GM12874 (cell line): Measurements from ENCODE around the gene CTNNA3.

Experiments used
- TF ChIP-seq, protein P1 (sequence below): IDR thresholded peaks from 2 replicates; pipeline ENCODE4 v1.5.1; 2011; ENCODE audit warnings: low read depth, mild to moderate bottlenecking, control low read depth, low read length, moderate library complexity; ENCODE audit not compliant: insufficient read depth

Gene CTNNA3

GRCh38 chr10:66803174-66803573 lies 892.8 kb downstream of the CTNNA3 start:
- TF ChIP-seq, protein P1, sequence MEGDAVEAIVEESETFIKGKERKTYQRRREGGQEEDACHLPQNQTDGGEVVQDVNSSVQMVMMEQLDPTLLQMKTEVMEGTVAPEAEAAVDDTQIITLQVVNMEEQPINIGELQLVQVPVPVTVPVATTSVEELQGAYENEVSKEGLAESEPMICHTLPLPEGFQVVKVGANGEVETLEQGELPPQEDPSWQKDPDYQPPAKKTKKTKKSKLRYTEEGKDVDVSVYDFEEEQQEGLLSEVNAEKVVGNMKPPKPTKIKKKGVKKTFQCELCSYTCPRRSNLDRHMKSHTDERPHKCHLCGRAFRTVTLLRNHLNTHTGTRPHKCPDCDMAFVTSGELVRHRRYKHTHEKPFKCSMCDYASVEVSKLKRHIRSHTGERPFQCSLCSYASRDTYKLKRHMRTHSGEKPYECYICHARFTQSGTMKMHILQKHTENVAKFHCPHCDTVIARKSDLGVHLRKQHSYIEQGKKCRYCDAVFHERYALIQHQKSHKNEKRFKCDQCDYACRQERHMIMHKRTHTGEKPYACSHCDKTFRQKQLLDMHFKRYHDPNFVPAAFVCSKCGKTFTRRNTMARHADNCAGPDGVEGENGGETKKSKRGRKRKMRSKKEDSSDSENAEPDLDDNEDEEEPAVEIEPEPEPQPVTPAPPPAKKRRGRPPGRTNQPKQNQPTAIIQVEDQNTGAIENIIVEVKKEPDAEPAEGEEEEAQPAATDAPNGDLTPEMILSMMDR = no peak

DNA sequence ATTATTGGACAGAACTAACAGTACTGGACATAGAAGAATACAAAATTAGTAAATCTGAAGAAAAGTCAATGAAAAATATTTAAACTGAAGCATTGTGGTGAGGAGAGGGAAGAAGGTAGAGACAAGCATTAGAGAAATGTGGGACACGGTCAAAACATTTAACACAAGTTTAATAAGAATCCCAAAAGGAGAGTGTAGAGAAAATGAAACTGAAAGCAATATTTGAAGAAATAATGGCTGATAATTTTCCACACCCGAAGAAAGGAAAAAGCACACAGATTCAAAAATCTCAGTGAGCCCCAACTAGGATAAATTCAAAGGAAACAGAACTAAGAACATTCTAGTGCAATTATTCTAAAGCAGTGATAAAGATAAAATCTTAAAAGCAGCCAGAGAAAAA lies 896.5 kb downstream of the CTNNA3 start:
- TF ChIP-seq, protein P1 = no peak

GRCh38 chr10:66795866-66796265 lies 900.1 kb downstream of the CTNNA3 start:
- TF ChIP-seq, protein P1 = no peak

- TF ChIP-seq, protein P1 = no peak
Observed at GRCh38 chr10:66792441-66792840, 903.6 kb downstream of the CTNNA3 start.

- TF ChIP-seq, protein P1 = no peak
Observed at GRCh38 chr10:66788178-66788987, 907.6 kb downstream of the CTNNA3 start.

GRCh38 chr10:66786709-66787108 lies 909.3 kb downstream of the CTNNA3 start:
- TF ChIP-seq, protein P1 = no peak

- TF ChIP-seq, protein P1 = no peak
Observed at GRCh38 chr10:66784770-66785169, 911.2 kb downstream of the CTNNA3 start.
